GM19351 (cell line): Measurements from ENCODE around the gene UBE2G1.
"Not testable (repeated sequence)": the region's sequence is repeated elsewhere in the genome, so short reads cannot be mapped to it uniquely, and the experiment has no call there.

Experiments
- ATAC-seq: cut with Tn5 transposase; IDR thresholded peaks from one replicate; pipeline ENCODE4 v1.9.1; 2021; ENCODE audit warnings: mild to moderate bottlenecking, moderate library complexity; ENCODE audit not compliant: unreplicated experiment

The UBE2G1 gene, protein sequence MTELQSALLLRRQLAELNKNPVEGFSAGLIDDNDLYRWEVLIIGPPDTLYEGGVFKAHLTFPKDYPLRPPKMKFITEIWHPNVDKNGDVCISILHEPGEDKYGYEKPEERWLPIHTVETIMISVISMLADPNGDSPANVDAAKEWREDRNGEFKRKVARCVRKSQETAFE

DNA sequence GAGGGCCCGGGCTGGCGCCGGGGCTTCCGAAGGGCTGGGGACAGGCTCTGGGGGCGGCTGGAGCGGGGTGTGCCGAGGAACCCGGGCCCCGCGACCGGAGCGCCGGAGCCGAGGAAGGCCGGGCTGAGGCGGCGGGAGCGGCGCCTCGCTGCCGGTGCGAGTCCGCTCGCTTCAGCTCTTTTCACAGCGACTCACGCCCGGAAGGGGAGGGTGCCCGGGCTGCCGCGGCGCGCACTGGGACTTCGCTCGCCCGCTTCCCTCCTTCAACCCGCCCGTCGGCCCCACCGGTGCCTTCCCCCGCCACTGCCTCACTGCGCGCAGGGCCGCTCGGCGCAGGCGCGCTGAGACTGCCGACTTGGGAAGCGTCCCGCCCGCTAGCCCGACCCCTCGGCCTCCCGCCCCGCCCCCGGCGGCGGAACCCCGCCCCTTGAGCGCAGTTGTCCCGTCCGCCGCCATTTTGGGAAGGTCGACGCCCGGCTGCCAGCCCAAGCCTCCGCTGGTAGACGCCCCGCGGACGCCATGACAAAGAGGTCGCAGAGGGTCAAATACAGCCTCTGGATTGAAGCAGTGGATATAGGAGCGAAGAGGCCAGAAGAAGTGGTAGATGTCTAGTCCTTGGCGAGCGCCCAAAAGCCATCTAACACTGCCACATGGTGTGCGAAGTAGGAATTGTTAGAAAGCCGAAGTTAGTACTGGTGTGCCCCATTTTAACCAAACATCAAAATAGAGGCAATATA lies at the start of gene UBE2G1:
UBE2G1 (minus strand) TSS at position 349 of the 737 bp plus-strand sequence. CDS start 359 bp downstream, outside the sequence.
- ATAC-seq: peak; percentile 65

DNA sequence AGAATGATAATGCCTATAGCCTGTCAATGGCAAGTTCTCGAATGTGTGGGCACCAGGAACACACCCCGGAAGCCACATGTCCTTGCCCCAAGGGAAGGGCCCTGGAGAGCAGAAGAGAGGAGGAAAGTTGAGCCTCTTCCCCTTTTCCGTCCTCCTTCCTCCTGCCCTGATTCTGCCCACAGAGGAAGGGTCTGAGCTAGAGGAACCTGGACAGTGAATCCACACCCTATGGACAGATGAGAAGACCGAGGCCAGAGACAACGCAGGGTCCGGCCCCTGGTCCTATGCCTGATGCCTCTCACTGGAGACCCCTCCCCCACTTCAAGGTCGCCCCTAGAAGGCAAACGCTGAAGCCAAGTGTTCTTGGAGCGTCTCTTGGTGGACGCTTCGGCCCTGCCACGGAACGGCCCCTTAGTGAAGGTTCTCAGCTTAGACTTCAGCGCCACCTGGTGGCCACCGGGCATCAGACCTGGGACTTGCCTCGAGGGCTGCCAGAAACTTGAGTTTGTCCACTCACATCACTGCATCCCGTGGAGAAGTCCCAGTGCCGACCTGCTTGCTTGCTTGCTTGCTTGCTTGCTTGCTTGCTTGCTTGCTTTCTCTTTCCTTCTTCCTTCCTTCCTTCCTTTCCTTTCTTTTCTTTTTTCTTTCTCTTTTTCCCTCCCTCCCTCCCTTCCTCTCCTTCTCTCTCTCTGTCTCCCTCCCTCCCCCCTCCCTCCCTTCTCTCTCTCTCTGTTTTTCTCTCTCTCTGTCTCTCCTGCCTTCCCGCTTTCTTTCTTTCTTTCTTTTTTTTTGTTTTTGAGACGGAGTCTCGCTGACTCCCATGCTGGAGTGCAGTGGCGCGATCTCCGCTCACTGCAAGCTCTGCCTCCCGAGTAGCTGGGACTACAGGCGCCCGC lies 46.7 kb upstream of the UBE2G1 start:
- peak; percentile 63 for ATAC-seq

DNA sequence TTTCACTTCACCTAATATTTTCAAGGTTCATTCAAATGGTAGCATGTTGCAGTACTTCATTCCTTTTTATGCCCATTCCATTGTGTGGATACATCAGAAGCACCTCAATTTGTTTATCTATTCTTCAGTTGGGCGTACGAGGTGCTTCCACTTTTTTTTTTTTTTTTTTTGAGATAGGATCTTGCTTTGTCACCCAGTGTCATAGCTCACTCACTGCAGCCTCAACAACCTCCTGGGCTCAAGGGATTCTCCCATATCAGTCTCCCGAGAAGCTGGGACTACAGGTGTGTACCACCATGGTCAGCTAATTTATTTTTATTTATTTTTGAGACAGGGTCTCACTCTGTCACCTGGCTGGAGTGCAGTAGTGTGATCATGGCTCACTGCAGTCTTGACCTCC lies 44.7 kb upstream of the UBE2G1 start:
- ATAC-seq: no peak

DNA sequence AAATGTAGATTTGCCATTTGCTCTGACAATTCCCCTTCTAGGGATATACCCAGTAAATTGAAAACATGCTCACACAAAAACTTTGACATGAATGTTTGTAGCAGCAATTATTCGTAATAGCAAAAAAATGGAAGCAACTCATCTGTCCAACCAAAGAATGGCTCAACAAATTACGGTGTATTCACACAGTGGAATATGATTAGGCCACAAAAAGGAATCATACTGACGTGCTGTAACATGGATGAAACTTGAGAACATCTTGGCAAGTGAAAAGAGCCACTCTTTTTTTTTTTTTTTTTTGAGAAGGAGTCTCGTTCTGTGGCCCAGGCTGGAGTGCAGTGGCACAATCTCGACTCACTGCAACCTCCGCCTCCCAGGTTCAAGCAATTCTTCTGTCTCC lies 43.2 kb upstream of the UBE2G1 start:
- no peak for ATAC-seq

DNA sequence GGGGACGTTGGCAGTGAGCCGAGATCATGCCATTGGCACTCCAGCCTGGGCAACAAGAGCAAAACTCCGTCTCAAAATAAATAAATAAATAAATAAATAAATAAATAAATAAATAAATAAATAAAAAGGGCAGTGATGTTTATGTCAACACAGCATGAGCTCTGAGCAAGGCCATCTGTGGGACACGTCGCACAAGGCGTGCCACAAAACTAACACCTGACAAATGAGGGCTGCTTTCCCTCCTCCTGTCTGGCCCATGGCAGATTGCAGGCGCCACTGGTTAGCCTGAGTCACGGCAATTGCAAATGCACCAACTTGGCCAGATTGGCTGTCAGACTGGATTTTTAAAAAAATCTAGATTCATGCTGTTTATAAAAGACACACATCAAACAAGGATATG lies 41.4 kb upstream of the UBE2G1 start:
- no peak for ATAC-seq

DNA sequence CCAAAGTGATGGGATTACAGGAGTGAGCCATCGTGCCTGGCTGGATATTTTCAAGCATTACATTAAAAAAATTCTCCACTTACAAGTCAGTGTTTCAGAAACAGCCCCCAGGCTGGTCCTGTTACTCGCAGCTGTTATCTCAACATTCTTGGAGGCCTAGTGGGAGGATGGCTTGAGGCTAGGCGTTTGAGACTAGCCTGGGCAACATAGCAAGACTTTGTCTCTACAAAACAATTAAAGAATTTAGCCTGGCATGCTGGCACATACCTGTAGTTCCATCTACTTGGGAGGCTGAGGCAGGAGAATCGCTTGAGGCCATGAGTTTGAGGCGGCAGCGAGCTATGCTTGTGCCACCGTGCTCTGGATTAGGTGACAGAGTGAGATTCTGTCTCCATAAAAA lies 40.7 kb upstream of the UBE2G1 start:
- no peak for ATAC-seq

DNA sequence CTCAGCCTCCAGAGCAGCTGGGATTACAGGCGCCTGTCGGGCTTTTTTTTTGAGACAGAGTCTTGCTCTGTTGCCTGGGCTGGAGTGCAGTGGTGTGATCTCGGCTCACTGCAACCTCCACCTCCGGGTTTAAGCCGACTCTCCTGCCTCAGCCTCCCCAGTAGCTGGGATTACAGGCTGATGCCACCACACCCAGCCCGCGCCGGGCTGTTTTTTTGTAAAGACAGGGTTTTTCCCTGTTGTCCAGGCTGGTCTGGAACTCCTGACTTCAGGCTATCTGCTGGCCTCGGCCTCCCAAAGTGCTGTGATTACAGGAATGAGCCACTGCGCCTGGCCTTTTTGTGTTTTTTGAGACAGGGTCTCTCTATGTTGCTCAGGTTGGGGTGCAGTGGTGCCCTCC lies 39.9 kb upstream of the UBE2G1 start:
- no peak for ATAC-seq

DNA sequence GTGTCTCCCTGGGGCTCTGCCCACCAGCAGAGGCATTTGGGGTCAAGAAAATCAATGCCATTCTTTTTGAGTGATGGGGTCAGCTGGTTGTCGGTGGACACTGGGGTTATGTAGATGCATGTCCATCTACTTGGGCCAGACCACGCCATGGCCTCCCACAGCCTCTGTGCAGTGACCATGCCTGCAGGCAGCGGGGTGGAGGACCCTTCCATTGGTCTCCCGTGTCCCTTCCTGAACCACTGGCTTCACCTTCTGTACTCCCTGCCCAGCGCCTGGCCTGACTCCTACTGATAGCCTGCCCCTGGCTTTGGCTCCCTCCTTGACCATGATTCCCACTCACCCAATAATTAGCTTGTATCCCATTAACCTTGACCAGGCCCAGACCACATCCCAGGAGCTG lies 39.2 kb upstream of the UBE2G1 start:
- no peak for ATAC-seq

DNA sequence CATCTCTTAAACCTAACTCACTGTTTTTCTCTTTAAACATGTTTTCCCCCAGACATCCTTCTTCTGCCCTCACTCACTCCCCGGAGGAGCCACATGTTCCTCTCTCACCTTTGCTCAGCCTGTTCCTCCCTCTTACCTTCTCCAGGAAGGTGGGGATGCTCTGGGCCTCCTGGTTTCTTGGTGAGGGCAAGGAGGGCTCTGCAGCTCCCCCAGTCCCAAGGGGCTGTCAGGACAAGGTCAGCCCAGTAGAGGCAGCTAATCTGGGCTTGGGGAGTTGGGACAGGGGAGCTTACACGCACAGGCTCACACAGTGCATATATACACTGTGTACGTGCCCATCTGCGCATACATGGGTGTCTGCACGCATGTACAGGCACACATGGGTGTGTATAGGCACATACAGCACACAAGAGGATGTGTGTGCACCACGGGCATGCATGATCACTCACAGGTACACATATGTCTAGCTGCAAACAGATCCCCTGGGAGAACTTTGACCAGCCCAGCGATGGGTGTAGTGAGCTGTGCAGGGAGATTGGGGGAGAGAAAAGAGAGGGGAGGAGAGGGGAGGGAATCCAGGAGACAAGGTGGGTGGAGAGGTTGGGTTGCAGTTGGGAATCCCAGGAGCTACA lies 38.7 kb upstream of the UBE2G1 start:
- no peak for ATAC-seq

DNA sequence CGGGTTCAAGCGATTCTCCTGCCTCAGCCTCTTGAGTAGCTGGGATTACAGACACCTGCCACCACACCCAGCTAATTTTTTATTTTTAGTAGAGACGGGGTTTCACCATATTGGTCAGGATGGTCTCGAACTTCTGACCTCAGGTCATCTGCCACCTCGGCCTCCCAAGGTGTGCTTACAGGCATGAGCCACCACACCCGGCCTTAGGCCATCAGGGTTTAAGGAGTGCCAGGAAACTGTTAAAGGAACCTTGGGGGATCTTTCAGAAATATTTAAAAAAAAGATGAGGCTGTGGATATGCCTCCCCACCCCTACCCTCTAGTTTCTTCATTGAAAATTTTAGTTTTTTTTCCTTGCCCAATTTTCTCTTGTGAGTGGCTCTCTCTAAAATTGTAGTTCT lies 31.4 kb upstream of the UBE2G1 start:
- ATAC-seq: no peak

DNA sequence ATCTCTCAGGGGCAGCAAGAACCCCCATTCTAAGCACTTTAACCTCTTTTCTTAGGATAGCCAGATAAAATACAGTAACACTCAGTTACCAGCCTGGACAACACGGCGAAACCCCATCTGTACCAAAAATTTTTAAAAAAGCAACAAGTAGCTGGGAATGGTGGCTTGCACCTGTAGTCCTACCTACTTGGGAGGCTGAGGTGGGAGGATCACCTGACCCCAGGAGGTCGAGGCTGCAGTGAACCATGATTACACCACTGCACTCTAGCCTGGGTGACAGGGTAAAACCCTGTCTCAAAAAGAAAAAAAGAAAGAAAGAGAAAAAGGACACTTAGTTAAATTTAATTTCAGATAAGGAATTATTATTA lies 28.6 kb upstream of the UBE2G1 start:
- ATAC-seq: no peak

DNA sequence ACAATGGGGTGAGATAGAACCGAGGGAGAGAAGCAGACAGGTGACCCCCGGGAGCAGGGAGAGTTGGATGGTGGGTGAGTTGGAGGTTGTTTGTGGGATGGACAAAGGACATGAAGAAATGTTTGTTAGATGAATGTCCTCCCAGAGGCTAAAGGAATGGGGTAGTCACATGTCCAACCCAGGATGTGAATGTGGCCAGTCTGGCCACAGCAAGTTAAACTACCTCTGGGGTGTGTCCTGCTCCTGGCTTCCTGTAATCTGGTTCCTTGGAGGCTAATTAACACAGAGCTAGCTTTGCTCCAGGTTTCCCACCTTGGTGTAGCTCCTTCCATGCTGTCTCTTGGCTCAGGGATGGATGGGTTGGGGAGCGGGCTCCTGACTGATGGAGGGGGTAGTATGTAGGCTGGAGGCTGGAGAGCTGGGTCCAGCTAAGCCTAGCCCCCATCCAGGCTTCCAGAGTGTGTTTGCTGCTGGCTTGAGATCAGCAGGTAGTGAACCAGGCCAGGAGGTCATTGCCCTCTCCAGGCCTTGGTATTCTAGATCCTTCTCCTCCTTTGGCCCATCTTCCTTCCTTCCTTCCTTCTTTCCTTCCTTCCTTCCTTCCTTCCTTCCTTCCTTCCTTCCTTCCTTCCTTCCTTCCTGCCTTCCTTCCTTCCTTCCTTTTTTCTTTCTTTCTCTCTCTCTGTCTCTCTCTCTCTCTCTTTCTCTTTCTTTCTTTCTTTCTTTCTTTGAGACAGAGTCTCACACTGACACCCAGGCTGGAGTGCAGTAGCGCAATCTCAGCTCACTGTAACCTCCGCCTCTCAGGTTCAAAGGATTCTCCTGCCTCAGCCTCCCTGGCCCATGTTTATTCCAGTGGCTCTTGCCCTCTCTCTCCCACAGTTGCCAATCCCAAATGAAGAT lies 28.0 kb upstream of the UBE2G1 start:
- ATAC-seq: no peak

DNA sequence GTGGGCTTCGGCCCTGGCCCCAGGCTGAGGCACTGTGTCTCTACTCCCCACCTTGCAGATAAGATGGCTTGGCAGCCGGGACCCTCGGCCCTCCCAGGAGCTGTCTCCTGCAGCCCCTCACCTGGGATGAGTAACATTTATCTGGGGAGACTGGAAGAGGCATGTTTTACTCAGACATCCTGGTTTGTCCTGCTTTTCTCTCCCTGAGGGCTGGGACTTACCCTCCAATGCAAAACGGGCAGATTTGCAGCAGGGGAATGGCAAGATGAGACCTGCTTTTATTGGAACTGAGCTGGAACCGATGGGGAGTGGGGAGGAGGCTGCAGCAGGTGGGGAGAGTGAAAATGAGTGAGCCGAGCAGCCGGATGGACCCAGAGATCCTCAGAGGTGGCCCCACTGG lies 27.3 kb upstream of the UBE2G1 start:
- no peak for ATAC-seq

DNA sequence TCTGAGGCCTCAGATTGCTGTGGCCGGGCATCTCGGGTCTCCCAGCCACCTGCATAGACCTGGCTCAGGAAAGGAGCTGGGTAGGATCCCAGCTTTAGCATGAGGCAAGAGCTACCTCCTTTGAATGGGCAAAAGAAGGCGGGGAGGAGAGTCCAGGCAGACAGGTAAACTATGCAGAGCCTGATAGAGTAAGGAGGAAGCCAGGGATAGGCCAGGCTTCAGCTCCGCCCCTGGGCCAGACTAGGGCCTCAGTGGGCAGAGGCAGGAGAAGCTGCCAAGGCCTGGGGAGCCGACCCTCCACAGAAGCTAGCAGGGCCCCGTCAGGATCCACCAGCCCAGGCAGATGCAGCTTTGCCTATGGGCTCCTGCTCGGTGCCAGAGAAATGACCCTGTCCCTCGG lies 22.6 kb upstream of the UBE2G1 start:
- ATAC-seq: no peak

DNA sequence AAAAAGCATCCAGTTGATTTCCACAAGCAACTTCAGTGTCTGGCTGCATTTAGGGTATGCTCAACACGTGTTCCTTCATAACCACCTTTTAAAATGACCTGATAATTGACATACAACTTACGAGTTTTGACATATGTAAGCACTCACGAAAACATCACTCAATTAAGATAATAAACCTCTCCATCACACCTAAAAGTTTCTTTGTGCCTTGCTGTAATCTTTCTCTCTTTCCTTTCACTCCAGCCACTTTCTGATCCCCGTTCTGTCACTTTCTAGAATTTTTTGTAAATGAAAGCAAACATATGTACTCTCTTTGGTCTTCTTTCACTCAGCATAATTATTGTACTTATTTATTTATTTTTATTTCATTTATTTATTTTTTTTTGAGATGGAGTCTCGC lies 20.7 kb upstream of the UBE2G1 start:
- no peak for ATAC-seq

DNA sequence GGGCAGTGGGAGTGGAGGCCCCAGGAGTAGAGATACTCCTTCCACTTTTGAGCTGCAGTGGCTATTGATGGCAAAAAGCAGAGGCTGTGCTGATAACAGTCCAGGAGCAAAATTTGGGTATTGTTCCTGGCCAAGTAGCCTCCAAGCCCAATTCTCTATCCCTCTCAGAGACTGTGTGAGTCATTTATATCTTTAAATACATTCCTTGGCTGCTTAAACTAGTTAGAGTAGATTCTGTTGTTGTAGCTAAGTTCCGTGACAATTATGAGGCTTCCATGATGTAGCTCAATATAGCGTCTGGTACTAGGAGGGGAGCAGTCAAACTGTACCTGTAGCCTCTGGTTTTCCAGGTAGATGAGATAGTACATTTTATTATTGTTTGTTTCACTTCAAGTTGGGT lies 19.9 kb upstream of the UBE2G1 start:
- ATAC-seq: no peak

DNA sequence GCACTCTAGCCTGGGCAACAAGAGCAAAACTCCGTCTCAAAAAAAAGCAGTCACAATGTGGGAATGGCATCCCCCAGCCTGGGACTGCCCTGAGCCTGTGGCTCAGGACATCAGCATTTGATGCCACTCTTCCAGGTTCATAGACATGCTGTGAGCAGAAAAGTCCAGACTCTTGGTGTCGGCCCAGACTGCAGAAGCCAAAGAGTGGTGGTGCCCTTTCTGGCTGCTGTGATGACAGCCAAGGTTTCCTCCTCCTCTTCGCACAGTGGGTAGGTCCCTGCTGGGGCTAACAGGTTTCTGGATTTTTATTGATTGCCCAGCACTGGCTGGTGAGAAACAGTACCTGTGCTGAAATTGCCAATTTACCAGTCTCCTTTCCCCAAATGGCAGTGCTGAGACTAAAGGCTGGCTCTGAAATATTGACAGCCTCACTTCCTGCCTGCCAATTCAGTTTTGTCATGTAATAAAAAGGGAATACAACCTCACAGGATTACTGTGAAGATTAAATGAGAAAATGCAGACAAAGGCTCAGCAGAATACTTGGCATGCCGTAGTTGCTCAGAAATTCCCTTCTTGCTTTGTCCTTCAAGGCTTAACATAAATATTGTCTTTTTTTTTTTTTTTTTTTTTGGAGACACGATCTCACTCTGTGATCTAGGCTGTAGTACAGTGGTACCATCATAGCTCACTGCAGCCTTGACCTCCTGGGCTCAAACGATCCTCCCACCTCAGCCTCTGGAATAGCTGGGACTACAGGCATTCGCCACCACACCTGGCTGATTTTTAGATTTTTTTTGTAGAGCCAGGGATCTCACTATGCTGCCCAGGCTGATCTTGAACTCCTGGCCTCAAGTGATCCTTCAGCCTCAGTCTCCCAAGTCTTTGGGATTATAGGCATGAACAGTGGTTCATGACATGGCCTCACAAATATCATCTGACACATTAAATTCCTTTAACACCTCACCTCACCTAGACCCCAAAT lies 15.5 kb upstream of the UBE2G1 start:
- no peak for ATAC-seq

DNA sequence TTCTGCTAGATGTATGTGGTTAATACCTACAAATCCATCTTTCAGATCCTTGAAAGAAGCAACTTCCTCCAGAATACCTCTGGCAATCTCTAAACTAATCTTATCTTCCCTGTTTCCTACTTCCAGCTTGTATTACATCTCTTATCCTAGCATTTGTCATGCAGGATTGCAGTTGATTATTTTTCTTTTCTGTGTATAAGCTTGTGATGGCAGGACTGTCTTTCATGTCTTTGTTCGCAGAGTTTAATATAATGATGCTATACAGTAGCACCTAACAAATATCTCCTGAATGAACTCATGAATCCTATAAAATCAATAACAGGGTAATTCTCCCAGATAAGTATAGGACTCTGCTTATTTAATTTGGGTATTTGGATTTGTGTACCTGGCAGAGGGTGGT lies 12.2 kb upstream of the UBE2G1 start:
- no peak for ATAC-seq

DNA sequence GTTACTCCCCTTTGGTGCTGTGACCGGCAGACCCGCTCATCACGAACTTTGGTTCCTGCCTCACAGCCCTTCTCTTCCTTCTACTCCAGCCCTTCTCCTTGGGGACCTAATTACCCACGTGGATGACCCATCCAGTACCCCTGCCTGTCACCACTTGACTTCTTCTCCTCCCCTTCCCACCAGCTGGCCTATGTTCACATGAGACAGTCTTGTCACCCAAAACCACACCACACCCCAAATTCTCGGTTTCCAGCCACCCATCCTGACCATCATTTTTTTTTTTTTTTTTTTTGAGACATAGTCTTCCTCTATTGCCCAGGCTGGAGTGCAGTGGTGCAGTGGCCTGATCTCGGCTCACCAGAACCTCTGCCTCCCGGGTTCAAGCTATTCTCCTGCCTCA lies 10.8 kb upstream of the UBE2G1 start:
- not testable (repeated sequence) for ATAC-seq
